Measurements from ENCODE around the gene MAP7D1.

- TF ChIP-seq CTCF (IDR thresholded peaks at IDR 0.05) (no peak), POLR2A (IDR thresholded peaks at IDR 0.05) (no peak)
Observed at GRCh38 chr1:36115200-36115669, 40.7 kb upstream of the MAP7D1 start.
